Endothelial cell of umbilical vein (primary cell): ENCODE measurements around the gene PLSCR2. TPM values are rescaled to one million over a fixed set of nuclear protein-coding genes. Genes with fewer than 3 reads are reported as not detected.

Experiments
- BruUV-seq: library from RNA; stranded (reverse); fragments of 400-500 nt; replicated peaks from 2 replicates; lab custom pipeline; 2021; lab: Mats Ljungman, UMichigan
- CTCF ChIA-PET: fragments of 300-600, 350-600 bp; sonication (Branson Sonifier 250); formaldehyde crosslinking; loops from one replicate; lab custom pipeline; 2021; ENCODE audit warnings: antibody characterized with exemption, inconsistent platforms; lab: Charles Lee
- POLR2A ChIA-PET: fragments of 300-600, 350-600 bp; sonication (Branson Sonifier 250); formaldehyde crosslinking; loops from one replicate; lab custom pipeline; 2021; ENCODE audit warnings: antibody characterized with exemption, inconsistent platforms; lab: Charles Lee
- DNase-seq: peaks from one replicate; pipeline ENCODE4 v3.0.0-alpha.2; 2011; ENCODE audit warnings: low read depth, low spot score
- FAIRE-seq: peaks from 2 replicates; lab custom pipeline; 2011; peaks lifted over from hg19 to GRCh38; lab: Jason Lieb, UNC
- H2AFZ ChIP-seq: 2 replicates; pipeline ENCODE4 v1.6.0; 2012; ENCODE audit warnings: low read depth, low read length, control low read depth, inconsistent platforms
- H3K27ac ChIP-seq: 2 replicates; pipeline ENCODE4 v1.5.1; 2011; ENCODE audit warnings: low read depth, mild to moderate bottlenecking, control low read depth, low read length, moderate library complexity; ENCODE audit not compliant: insufficient read depth
- H3K27me3 ChIP-seq, 2 experiments: 2 replicates each; pipeline versions ENCODE4 v1.6.0 to v1.6.1; 2011; ENCODE audit warnings: low read length in 2 of 2, mixed read lengths in 1 of 2; ENCODE audit not compliant: control insufficient read depth in 2 of 2, insufficient read depth in 2 of 2
- H3K36me3 ChIP-seq, 2 experiments: 2 replicates in 1 of 2; 3 replicates in 1 of 2; pipeline ENCODE4 v1.5.1; 2011; ENCODE audit warnings: low read length in 2 of 2, mild to moderate bottlenecking in 1 of 2, moderate library complexity in 1 of 2; ENCODE audit not compliant: control insufficient read depth in 2 of 2, insufficient read depth in 2 of 2; ENCODE audit errors: extremely low read depth in 1 of 2
- H3K4me1 ChIP-seq: 3 replicates; pipeline ENCODE4 v1.5.1; 2011; ENCODE audit warnings: mild to moderate bottlenecking, low read length; ENCODE audit not compliant: control insufficient read depth, insufficient read depth; ENCODE audit errors: extremely low read depth
- H3K4me2 ChIP-seq: 2 replicates; pipeline ENCODE4 v1.6.1; 2011; ENCODE audit warnings: low read length, control low read depth, mixed read lengths; ENCODE audit not compliant: insufficient read depth
- H3K4me3 ChIP-seq, 3 experiments: fragments of 200-600 bp in 1 of 3; sonication (generic), shearing (Covaris generic) in 1 of 3; replicated peaks in 1 of 3; 2 replicates each; pipeline ENCODE4 v1.5.1; 2011 to 2016; ENCODE audit warnings: control low read depth in 3 of 3, low read length in 3 of 3, mild to moderate bottlenecking in 2 of 3, inconsistent platforms in 1 of 3, low read depth in 1 of 3, moderate library complexity in 1 of 3; ENCODE audit not compliant: insufficient read depth in 1 of 3
- H3K79me2 ChIP-seq: 2 replicates; pipeline ENCODE4 v1.6.0; 2012; ENCODE audit warnings: low read length, inconsistent platforms; ENCODE audit not compliant: control insufficient read depth, insufficient read depth
- H3K9ac ChIP-seq: replicated peaks from 2 replicates; pipeline ENCODE3; 2011; ENCODE audit warnings: low read length, control low read depth; ENCODE audit not compliant: insufficient read depth; ENCODE audit errors: extremely low read depth
- H3K9me1 ChIP-seq: replicated peaks from 3 replicates; pipeline ENCODE4 v1.6.0; 2011; ENCODE audit warnings: mild to moderate bottlenecking, low read length; ENCODE audit not compliant: control insufficient read depth, insufficient read depth; ENCODE audit errors: extremely low read depth
- H3K9me3 ChIP-seq: replicated peaks from 2 replicates; pipeline ENCODE4 v1.5.1; 2012; ENCODE audit warnings: low read length, inconsistent platforms; ENCODE audit not compliant: control insufficient read depth, insufficient read depth
- H4K20me1 ChIP-seq: replicated peaks from 2 replicates; pipeline ENCODE3; 2011; ENCODE audit warnings: mild to moderate bottlenecking, low read length; ENCODE audit not compliant: control insufficient read depth, insufficient read depth; ENCODE audit errors: extremely low read depth
- EZH2 ChIP-seq: IDR thresholded peaks from 2 replicates; pipeline ENCODE4 v1.6.1; 2012; ENCODE audit warnings: borderline replicate concordance, low read depth, mild to moderate bottlenecking, moderate library complexity, low read length, inconsistent platforms; ENCODE audit not compliant: severe bottlenecking
- FOS ChIP-seq: IDR thresholded peaks from 2 replicates; pipeline ENCODE4 v1.6.1; 2011; ENCODE audit warnings: mild to moderate bottlenecking, low read length, moderate library complexity, borderline replicate concordance; ENCODE audit not compliant: insufficient read depth
- GATA2 ChIP-seq: IDR thresholded peaks from 2 replicates; pipeline ENCODE4 v1.7.0; 2011; ENCODE audit warnings: low read depth, mild to moderate bottlenecking, moderate library complexity, mixed read lengths, low read length; ENCODE audit not compliant: insufficient read length, insufficient read depth
- JUN ChIP-seq: IDR thresholded peaks from 2 replicates; pipeline ENCODE4 v1.6.1; 2011; ENCODE audit warnings: borderline replicate concordance, low read depth; ENCODE audit not compliant: insufficient read length, insufficient read depth
- MYC ChIP-seq: IDR thresholded peaks from one replicate; pipeline ENCODE4 v1.6.1; 2011; ENCODE audit warnings: mild to moderate bottlenecking, low read depth, low read length
- POLR2A ChIP-seq: IDR thresholded peaks from 2 replicates; pipeline ENCODE4 v1.6.1; 2012; ENCODE audit warnings: low read depth, mild to moderate bottlenecking, control low read depth, low read length
- POLR2AphosphoS5 ChIP-seq: IDR thresholded peaks from 2 replicates; pipeline ENCODE4 v1.6.1; 2012; ENCODE audit warnings: low read depth, mild to moderate bottlenecking, control low read depth, low read length, moderate library complexity; ENCODE audit not compliant: insufficient read depth
- dilution Hi-C: fragments of 300-500 bp; cut with MboI; formaldehyde crosslinking; loops from one replicate; pipeline ENCODE4 v1.15.0; 2019; ENCODE audit warnings: low sequenced_read_pairs; ENCODE audit not compliant: extremely low pct_ligation_motif_present
- intact Hi-C: fragments of 100-400 bp; cut with micrococcal nuclease; formaldehyde crosslinking; loops from one replicate; pipeline ENCODE4 v1.10.0; 2022
- polyA plus RNA-seq, 4 experiments: library from polyadenylated mRNA; depleted of rRNA in 3 of 4; stranded (reverse) in 3 of 4; unstranded in 1 of 4; fragments of >200 nt; gene quantifications; 2 replicates each; pipeline versions ENCODE4 v1.2.1 to v1.2.3, GENCODE V29; 2011 to 2012; ENCODE audit warnings: missing spikeins in 1 of 4
- total RNA-seq: library from RNA; stranded (reverse); gene quantifications from 2 replicates; pipeline ENCODE4 v1.2.3, GENCODE V29; 2021
- TF ChIP-seq, protein P1 (sequence below): IDR thresholded peaks from 2 replicates; pipeline ENCODE4 v1.6.1; 2011; ENCODE audit not compliant: insufficient read depth, insufficient read length
- TF ChIP-seq, protein P2 (sequence below), 2 donors: IDR thresholded peaks; 1 replicate in 1 of 2; 2 replicates in 1 of 2; pipeline ENCODE4 v1.5.1; 2011; ENCODE audit warnings: low read length in 2 of 2, mild to moderate bottlenecking in 2 of 2, moderate library complexity in 2 of 2, control low read depth in 1 of 2, inconsistent platforms in 1 of 2, low read depth in 1 of 2; ENCODE audit not compliant: insufficient read depth in 1 of 2; ENCODE audit errors: extremely low read depth in 1 of 2

PLSCR2 gene
- total and polyA plus RNA-seq, 2 donors (not counting 3 experiments of a cell fraction or from before 2014, with no cell fraction given): not detected

DNA sequence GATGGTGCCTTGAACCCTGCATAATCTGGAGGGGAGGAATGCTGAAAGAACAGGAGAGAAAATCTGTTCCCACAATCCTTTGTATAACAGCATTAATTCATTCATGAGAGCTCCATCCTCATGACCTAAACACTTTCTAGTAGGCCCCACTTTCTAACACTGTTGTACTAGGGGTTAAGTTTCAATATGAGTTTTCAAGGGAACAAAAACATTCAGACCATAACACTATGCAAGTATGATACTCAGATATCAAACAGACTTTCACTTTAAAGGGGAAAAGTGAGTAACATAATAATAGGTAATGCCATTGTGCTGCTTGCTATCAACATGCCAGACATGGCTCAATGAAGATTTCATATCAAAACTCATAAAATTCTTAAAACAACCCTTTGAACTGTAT is 32.4 kb upstream of the PLSCR2 start:
- no peak for TF ChIP-seq MYC
- no peak for TF ChIP-seq FOS
- TF ChIP-seq EZH2: no peak
- TF ChIP-seq POLR2A: no peak
- TF ChIP-seq GATA2: no peak
- no peak for TF ChIP-seq JUN
- TF ChIP-seq POLR2AphosphoS5: no peak
- TF ChIP-seq, protein P1, sequence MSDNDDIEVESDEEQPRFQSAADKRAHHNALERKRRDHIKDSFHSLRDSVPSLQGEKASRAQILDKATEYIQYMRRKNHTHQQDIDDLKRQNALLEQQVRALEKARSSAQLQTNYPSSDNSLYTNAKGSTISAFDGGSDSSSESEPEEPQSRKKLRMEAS: no peak
- TF ChIP-seq, protein P2, sequence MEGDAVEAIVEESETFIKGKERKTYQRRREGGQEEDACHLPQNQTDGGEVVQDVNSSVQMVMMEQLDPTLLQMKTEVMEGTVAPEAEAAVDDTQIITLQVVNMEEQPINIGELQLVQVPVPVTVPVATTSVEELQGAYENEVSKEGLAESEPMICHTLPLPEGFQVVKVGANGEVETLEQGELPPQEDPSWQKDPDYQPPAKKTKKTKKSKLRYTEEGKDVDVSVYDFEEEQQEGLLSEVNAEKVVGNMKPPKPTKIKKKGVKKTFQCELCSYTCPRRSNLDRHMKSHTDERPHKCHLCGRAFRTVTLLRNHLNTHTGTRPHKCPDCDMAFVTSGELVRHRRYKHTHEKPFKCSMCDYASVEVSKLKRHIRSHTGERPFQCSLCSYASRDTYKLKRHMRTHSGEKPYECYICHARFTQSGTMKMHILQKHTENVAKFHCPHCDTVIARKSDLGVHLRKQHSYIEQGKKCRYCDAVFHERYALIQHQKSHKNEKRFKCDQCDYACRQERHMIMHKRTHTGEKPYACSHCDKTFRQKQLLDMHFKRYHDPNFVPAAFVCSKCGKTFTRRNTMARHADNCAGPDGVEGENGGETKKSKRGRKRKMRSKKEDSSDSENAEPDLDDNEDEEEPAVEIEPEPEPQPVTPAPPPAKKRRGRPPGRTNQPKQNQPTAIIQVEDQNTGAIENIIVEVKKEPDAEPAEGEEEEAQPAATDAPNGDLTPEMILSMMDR (IDR thresholded peaks at IDR 0.05; ENCODE audit: extremely low read depth in 1 of 2, insufficient read depth in 1 of 2, low read depth in 1 of 2, low read length in 2 of 2): no peak
- H3K9me3 ChIP-seq: no peaks in the 10 kb centered on the region
- H3K4me2 ChIP-seq: no peak overlapping the region
- H3K4me1 ChIP-seq: peaks cover 25% of the 10 kb centered on the region
- H3K9me1 ChIP-seq: no peaks in the 10 kb centered on the region
- no peaks in the 10 kb centered on the region for H3K36me3 ChIP-seq
- POLR2A ChIA-PET: no interaction called here
- FAIRE-seq (no peak), DNase-seq (no peak)
- no peak overlapping the region for H3K9ac ChIP-seq
- no peaks in the 10 kb centered on the region for H3K79me2 ChIP-seq
- CTCF ChIA-PET: no interaction called here
- H3K27me3 ChIP-seq: no peaks in the 10 kb centered on the region
- intact Hi-C loops: no loop called here
- no peaks in the 10 kb centered on the region for H4K20me1 ChIP-seq
- no TSS peak for BruUV-seq
- no peak overlapping the region for H3K27ac ChIP-seq
- H3K4me3 ChIP-seq: no peak overlapping the region
- dilution Hi-C loops: no loop called here
- no peak overlapping the region for H2AFZ ChIP-seq
